ENCODE data around the gene MAP7.

Gene MAP7

GRCh38 chr6:136326038-136326553, 224.1 kb downstream of the MAP7 start:
- DNase-seq (ENCODE audit: low spot score) = no peak
- no peak for TF ChIP-seq CTCF (IDR thresholded peaks at IDR 0.05; ENCODE audit: extremely low read depth, missing control alignments)

- DNase-seq (ENCODE audit: low spot score) = no peak
- no peak for TF ChIP-seq CTCF (IDR thresholded peaks at IDR 0.05; ENCODE audit: extremely low read depth, missing control alignments)
Observed at GRCh38 chr6:136324686-136325380, 225.4 kb downstream of the MAP7 start.

GRCh38 chr6:136323431-136324112, 226.7 kb downstream of the MAP7 start:
- no peak for TF ChIP-seq CTCF (IDR thresholded peaks at IDR 0.05; ENCODE audit: extremely low read depth, missing control alignments)
- DNase-seq (ENCODE audit: low spot score) = no peak

- no peak for TF ChIP-seq CTCF (IDR thresholded peaks at IDR 0.05; ENCODE audit: extremely low read depth, missing control alignments)
- no peak for DNase-seq (ENCODE audit: low spot score)
Observed at GRCh38 chr6:136319732-136320131, 230.5 kb downstream of the MAP7 start.

- no peak for DNase-seq (ENCODE audit: low spot score)
- no peak for TF ChIP-seq CTCF (IDR thresholded peaks at IDR 0.05; ENCODE audit: extremely low read depth, missing control alignments)
Observed at GRCh38 chr6:136318676-136319075, 231.5 kb downstream of the MAP7 start.

- no peak for DNase-seq (ENCODE audit: low spot score)
- TF ChIP-seq CTCF (IDR thresholded peaks at IDR 0.05; ENCODE audit: extremely low read depth, missing control alignments) = no peak
Observed at GRCh38 chr6:136317971-136318370, 232.3 kb downstream of the MAP7 start.

GRCh38 chr6:136317021-136317694, 233.1 kb downstream of the MAP7 start:
- peak; percentile 58 for DNase-seq (ENCODE audit: low spot score)
- peak; percentile 63 for TF ChIP-seq CTCF (IDR thresholded peaks at IDR 0.05; ENCODE audit: extremely low read depth, missing control alignments)
